NCI-H226 (cell line): ENCODE results near the gene GJA8.
A peak's percentile ranks its signal among the peaks of the same experiment; 100 is the strongest.
"Not testable (repeated sequence)": the region's sequence is repeated elsewhere in the genome, so short reads cannot be mapped to it uniquely, and the experiment has no call there.

Experiments
- DNase-seq: peaks from one replicate; pipeline ENCODE4 v3.0.0-alpha.2; 2015

Gene GJA8

DNA sequence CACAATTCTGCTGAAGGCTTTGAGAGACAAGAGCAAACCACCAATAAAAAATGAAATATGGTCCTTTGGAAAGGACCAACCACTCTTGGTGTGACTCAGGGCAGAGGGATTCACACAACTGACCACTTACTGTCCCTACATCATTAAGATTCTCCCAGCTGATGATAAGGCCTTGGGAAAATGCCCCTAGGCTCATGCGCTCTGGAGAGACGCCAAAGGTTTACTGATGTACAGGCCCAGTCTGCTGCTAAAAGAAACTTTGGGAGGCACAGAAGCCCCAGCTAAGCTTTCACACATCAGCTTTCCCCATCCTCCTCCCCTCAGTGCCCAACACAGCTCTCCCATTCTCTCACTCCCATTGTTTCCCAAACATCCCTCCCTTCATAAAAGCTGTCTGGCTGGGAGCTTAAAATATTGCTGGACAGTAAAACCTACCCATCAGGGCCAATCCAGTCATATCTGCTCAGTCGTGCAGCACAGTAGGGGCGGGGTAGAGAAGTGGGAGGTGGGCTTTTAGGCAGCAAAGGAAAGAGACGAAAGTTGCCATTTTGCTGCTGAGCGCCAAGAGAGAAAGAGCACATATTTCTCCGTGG is at the start of gene GJA8:
TSS of gene GJA8 (plus strand) at position 543 of the 593 bp plus-strand sequence. CDS start 5,161 bp downstream, outside the sequence.
- DNase-seq, result peak; percentile 49

DNA sequence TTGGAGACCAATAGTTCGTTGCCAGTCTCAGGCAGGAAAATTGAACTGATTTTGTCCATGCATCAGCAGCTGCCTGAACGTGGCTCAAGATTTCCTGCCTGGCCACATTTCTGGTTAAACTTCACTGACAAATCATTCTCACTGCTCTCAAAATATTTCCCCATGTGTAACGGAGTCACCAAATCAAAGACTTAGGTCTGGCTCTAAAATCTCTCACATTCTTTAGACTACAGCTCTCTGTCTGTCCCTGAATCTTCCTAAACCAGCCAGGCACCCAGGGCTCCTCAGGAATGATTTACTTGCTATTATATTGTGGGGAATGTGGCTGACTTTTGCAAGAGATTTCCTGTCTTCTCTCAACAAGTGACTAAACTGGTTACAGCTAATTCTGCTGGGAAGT is 49.2 kb upstream of the GJA8 start:
- no peak for DNase-seq

DNA sequence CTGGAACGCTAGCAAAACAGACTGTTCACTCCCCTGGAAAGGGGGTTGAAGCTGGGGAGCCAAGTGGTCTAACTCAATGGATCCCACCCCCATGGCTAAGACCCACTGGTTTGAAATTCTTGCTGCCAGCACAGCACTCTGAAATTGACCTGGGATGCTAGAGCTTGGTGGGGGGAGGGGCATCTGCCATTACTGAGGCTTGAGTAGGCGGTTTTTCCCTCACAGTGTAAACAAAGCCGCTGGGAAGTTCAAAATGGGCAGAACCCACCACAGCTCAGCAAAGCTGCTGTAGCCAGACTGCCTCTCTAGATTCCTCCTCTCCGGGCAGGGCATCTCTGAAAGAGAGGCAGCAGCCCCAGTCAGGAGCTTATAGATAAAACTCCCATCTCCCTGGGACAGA is 47.6 kb upstream of the GJA8 start:
- DNase-seq, result not testable (repeated sequence)

DNA sequence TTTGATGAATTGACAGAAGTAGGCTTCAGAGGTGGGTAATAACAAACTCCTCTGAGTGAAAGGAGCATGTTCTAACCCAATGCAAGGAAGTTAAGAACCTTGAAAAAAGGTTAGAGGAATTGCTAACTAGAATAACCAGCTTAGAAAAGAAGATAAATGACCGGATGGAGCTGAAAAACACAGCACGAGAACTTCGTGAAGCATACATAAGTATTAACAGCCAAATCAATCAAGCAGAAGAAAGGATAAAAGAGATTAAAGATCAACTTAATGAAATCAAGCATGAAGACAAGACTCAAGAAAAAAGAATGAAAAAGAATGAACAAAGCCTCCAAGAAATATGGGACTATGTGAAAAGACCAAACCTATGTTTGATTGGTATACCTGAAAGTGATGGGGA is 46.6 kb upstream of the GJA8 start:
- not testable (repeated sequence) for DNase-seq

DNA sequence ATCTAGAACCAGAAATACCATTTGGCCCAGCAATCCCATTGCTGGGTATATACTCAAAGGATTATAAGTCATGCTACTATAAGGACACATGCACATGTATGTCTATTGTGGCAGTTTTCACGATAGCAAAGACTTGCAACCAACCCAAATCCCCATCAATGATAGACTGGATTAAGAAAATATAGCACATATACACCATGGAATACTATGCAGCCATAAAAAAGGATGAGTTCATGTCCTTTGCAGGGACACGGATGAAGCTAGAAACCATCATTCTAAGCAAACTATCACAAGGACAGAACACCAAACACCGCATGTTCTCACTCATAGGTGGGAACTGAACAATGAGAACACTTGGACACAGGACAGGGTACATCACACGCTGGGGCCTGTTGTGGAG is 35.4 kb upstream of the GJA8 start:
- not testable (repeated sequence) for DNase-seq

DNA sequence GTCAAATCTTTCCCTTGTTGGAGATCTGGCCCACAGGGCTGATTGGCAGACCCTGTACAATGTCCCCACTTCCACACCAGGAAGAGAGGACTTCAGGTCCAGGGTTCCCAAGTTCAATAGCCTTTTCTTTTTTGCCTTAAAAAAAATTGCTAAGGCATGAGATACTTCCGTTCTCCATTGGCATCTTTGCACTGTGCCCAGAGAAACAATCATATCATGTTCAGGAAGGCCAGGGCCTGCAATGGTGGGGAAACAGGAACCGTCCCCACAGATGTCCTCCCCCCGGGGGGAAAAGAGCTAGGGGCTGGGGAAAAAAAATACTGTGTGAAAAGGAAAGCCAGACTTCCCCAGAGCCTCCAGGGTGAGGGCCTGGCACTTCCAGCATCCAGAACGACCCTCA is 24.6 kb upstream of the GJA8 start:
- no peak for DNase-seq

DNA sequence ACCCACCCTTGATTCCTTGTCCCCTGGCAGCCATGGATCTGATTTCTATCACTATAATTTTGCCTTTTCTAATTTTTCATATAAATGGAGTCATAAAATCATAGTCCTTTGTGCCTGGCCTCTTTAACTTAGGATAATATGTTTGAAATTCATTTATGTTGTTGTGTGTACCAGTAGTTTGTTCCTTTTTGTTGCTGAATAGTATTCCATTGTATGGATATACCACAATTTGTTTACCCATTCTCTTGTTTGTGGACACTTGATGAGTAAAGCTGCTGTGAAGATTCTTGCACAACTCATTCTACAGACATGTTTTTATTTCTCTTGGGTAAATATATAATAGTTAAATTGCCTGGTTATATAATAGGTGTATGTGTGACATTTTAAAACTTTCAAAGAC is 22.7 kb upstream of the GJA8 start:
- no peak for DNase-seq

DNA sequence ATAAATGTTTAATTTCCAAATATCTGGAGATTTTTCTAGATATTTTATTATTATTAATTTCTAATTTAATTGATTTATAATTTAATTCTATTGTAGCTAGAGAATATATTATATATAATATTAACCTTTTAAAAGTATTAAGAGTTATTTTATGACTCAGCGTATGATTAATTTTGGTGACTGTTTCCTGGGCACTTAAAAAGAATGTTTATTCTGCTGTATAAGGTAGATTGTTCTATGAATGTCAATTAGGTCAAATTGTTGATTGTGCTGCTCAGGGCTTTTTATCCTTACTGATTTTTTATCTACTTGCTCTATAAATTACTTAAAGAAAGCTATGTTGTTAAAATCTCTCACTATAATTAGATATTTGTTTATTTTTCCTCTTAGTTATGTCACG is 20.1 kb upstream of the GJA8 start:
- DNase-seq, result no peak

DNA sequence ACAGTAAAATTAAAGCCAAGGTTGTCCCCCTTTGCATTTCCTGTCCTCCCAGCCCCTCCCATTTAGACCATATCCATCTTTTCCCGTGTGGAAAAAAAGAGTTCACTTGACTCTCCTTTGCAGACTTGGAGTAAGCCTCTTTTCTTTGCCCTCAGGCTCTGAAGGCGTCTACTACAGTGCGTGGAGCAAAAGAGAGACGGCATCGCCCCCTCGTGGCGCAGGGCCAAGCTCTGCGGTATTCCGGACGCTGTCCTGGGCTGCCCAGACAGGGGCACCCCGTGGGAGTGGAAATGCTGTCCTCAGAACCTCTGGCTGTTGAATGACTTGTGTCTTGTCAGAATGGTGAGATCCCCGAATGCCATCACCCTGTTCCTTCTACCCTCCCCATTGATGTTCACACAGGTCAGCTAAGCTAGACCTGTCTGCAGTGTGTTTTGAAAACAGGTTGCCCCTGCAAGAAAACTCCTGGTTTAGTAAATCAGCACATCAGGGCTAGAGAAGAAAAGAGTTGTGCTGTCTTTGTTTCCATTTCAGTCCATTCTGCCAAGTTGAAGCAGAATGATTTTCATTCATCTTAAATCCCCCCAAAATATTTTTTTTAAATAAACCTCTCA is 12.3 kb upstream of the GJA8 start:
- DNase-seq, result peak; percentile 65

DNA sequence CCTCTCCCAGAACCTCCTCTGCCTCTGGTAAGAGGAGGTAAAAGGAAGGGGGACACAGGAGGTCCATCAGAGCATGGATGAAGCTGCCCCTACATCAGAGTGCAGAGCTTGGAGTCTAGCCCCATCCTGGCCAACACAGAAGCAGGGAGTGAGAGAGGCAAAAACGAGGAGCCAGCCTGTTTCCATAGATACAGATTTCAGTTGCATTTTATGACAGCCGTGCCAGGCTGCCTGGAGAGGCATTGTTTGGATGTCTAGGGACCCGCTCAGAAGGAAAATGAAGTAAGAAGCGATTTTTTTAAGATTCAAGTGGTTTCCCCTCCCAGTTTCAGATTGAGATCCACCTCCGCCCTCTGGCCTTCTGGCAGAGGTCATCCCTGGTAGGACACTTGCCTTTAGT is 11.5 kb upstream of the GJA8 start:
- DNase-seq, result no peak

DNA sequence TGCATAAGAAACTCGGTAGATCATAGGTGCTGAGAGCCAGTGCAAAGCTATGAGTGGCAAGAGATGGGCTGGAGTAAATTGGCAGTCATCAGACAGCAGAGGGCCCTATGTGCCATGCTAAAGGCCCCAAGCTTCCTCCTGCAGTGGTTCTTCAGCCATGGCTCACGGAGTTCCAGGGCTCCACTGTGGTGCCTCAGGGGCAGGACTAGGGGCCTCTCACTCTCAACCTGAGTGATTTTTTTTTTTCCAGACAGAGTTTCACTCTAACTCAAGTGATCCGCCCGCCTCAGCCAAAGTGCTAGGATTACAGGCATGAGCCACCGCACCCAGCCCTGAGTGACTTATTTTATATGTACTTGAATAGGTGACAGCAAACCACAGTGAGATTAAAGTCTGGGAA is 10.4 kb upstream of the GJA8 start:
- no peak for DNase-seq

DNA sequence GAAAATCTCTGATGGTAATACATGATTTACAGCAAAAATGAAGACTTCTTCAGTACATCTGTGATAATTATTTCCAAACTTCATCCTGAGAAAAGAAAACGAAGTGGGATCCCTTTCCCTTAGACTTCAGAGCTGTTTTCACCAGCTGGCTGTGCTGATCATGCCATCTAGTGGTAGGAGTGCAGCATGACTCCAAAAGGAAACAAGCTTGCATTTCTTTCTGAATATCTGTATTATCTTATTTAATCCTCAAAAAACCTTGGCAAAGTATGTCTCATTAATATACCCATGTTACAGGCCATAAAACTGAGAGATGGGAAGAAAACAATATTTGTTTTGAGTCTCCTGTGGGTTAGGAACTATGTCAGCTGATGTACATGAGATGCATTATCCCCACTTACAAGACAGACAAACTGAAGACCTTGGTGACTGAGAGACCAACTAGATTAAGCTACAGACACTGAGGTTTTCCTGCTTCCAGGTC is 9.8 kb upstream of the GJA8 start:
- DNase-seq, result peak; percentile 29

DNA sequence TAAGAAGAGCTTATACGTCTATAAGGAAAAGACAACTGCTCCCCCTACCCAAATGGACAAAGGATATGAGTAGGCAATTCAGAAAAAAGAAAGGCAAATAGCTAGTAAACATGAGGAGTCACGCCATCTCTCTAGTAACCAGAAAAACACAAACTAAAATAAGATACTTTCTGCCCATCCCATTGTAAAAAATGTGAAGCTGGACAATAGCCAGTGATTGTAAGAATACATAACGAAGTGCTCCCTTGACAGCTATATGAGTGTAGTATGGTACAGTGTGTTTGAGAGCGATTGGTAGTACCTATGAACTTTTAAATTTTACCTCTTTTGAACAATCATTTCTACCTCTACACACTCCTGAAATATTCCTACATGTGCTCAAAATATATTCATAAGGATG is 7.5 kb upstream of the GJA8 start:
- no peak for DNase-seq

DNA sequence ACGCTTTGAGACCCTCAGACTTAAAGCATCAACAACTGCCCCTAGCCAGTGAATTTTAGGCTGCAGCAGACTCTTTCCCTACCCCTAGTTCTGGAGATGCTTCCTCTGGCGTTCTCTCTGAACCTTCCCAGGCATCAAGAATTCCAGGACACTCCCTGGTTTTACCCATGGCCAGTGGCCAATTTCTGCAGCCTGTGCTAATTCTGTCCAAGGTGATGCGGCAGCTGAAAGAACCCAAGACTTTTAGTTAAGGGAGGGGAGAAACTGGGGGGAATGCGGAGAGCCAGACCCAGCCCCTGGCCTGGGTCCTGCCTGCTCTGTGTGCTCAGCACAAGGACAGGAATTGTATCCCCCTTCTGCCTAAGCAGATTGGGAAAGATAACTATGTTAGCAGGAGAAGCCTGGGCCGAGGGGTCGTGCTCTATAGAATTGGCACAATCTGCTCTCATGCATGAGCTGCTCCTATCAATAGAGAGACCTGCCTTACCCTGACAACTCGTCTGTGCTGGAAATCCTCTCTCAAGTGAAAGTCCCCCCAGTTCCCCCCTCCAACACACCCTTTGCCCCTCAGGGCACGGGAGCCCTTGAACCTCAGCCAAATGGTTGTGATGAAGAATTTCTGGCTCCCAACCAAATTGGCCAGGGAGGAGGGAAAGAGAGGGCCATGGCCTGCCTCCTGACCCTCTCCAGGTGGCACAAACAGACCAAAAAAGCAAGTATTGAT is 5.4 kb upstream of the GJA8 start:
- peak; percentile 44 for DNase-seq

DNA sequence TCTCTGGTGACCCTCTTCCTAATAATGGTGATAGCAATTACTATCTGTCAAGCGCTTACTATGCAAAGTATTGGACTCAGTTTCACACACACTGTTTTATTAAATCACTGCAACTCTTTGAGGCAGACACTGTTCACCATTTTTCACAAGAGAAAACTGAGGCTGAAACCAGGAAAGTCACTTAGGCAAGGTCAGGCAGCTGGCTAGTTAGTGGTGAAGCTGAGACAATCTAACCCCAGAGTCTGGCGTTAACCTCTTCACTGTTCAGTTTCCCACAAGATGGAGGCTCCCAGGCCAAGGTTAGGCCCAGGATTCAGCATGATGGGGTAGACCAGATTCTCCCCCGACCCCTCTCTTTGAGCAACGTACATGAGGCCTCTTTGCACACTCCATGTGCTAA is 4.8 kb upstream of the GJA8 start:
- DNase-seq, result no peak

DNA sequence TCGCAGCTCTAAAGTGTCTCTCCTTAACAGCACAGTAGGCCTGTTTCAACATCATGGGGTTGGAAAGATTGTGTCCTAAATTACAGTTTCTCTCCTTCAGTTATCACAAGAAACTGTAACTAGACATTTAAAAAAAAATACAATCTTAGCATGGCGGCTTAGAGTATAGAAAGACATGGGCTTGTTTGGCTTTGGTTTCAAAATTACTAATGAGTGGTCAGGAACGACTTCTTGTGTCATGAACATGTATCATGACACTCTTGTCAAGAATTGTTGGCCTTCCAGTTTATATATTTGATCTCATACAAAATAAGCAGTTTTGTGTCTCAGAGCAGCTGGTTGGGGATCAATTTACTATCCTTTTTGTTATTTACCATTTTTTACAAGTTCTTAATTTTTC is 2.1 kb downstream of the GJA8 start:
- no peak for DNase-seq

DNA sequence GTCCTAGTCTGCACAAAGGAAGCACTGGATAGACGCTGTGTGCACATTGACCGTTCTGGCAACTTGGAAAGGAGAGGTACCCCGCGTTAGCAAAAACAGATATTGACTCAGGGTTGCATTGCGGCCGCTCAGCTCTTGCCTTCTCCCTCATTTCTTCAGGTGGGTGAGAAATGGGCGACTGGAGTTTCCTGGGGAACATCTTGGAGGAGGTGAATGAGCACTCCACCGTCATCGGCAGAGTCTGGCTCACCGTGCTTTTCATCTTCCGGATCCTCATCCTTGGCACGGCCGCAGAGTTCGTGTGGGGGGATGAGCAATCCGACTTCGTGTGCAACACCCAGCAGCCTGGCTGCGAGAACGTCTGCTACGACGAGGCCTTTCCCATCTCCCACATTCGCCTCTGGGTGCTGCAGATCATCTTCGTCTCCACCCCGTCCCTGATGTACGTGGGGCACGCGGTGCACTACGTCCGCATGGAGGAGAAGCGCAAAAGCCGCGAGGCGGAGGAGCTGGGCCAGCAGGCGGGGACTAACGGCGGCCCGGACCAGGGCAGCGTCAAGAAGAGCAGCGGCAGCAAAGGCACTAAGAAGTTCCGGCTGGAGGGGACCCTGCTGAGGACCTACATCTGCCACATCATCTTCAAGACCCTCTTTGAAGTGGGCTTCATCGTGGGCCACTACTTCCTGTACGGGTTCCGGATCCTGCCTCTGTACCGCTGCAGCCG is 5.4 kb downstream of the GJA8 start:
- DNase-seq, result no peak

DNA sequence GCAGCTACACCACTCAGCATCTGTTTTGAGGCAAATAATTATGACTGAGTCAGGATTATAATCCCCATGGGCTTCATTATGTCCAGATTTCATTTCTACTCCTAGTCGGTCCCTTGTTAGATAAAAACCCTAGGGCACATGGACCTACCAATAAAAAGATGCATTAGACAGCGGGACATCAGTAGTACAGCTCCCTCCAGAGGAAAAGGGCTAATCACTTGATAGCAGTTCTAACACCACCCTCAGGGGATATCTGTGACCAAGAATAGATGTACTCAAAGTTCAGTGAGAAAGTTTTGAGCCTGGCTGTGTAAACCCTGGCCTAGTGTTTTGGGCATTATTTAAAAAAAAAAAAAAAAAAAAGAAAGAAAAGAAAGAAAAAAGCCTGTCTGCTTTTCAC is 10.0 kb downstream of the GJA8 start:
- DNase-seq, result no peak

DNA sequence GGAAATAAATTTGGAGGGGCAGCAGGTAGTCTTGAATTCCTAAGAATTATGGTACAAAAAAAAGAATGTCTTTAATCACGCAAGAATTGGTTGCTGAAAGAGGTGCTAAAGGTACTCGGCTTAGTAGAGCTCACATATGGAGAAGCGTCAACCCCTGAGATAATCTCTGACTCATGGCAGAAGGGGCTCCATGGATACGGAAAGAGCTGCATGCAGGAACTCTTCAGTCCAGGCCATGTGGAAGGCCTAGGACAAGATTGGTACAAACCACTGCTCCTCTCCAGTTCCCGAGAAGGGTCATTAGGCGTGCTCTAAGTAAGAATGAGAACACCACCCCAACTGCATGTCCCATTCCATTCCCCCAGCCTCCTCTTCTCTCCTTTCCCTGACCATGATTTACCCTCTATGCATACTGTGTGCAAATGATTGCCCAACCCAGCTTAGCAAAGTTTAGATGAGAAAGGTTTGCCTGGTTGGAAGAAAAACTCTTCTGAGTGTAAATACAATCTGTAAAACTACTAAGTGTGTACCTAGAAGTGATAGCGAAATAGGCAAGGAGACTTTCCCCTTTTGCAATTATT is 10.9 kb downstream of the GJA8 start:
- DNase-seq, result no peak

DNA sequence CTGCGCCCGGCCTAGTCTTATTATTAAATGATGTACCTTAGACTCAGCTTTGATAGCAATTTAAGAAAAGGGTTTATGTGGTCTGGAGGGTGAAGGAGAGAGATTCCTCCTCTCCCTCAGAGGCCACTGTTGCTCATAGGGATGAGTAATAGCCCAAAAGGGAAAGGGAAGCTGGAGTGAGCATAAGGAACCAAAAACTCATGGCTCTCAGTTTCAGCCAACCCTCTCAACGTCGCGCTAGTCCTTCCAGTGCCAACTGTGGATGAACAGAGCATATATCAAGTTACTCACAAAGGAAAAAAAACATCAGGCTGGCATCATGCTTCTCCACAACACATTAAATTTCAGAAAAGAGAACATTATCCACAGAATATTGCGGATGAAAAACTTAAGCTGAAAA is 17.3 kb downstream of the GJA8 start:
- DNase-seq, result no peak

DNA sequence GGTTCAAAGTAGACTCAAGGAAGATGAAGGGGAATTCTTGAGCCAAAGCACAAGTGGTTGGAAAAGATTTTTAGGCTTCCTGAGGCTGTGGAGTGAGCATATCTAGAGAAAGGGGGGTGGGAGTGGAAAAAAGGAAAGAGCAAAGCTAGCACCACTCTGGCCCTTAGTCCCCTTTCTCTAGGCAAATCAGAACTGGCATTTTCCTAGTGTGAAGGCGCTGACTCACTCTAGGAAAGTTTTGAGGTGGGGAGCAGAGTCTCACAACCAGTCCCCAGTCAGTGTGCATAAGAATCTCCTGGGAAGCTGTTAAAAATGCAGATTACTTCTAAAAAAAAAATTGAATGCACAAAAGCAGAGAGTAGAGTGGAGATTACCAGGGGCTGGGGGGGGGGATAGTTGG is 22.2 kb downstream of the GJA8 start:
- no peak for DNase-seq

DNA sequence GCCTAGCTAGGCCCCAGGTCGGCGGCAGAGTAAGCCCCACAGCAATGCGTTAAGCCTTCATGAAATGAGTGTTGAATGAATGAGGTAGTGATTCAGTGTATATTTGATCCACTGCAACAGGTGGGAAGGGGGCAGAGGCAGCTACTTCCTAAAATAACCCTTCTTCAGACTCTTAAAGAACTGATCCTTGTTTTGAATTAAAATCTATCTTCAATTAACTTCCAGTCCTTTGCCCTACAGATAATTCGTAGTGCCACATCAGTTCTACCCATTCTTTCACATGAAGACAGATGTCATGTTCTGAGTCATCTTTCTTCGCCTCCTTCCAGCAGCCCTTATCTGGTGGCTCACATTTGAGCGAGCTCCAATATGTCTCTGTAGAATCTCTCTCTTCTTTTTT is 24.6 kb downstream of the GJA8 start:
- DNase-seq, result not testable (repeated sequence)

DNA sequence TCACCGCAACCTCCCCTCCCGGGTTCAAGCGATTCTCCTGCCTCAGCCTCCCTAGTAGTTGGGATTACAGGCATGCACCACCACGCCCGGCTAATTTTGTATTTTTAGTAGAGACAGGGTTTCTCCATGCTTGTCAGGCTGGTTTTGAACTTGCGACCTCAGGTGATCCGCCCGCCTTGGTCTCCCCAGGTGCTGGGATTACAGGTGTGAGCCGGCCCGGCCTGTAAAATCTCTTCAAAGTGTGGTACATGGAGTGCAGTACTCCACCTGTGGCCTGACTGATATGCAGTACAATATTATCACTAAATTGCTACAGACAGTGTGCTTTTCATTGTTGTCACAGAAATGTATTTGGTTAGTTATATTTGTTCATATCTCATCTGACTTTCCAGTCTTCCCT is 25.1 kb downstream of the GJA8 start:
- DNase-seq, result not testable (repeated sequence)
